GM18870 (cell line): ENCODE measurements around the gene SLC7A5.
A peak's percentile ranks its signal among the peaks of the same experiment; 100 is the strongest.
"Not testable (repeated sequence)": the region's sequence is repeated elsewhere in the genome, so short reads cannot be mapped to it uniquely, and the experiment has no call there.

Experiments
- ATAC-seq: cut with Tn5 transposase; IDR thresholded peaks from one replicate; pipeline ENCODE4 v1.9.1; 2021; ENCODE audit warnings: moderate library complexity; ENCODE audit not compliant: unreplicated experiment

The SLC7A5 gene

GRCh38 chr16:87824016-87824990 lies 45.0 kb downstream of the SLC7A5 start:
- ATAC-seq, result no peak

DNA sequence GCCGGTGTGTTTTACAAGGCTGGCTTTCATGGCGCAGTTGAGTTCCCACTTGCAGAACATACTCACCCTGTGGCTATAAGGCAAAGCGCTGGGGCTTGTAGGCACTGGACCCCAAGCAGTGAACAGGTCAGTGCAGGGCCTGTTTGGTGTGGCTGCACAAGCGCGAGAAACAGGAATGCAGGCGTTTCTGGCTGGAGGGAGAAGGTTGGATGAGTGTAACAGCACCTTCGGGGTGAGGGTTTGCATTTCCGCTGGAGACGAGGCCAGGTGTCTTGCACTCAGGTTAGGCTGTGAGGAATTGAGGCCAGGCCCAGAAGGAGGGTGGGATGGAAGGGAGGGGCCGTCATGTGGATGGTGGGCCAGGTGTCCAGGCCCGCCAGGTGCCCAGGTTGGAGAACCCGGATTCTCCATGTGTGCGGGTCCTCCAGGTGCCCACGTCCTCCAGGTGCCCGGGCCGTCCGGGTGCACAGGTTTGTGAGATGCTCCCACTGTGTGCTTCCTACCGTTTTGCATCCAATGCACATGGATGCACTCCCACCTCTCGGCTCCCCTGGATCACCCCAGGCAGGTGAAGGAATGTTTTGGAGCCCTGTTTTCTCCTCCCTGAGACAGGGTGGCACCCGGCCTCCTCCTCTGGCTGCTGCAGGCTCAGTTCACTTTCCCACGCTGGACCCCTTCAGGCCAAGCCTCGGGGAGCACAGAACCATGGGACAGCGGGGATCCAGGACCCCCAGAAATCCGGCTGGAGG lies 46.0 kb downstream of the SLC7A5 start:
- ATAC-seq, result no peak

- ATAC-seq, result no peak
Measured at GRCh38 chr16:87822108-87822970, 47.0 kb downstream of the SLC7A5 start.

DNA sequence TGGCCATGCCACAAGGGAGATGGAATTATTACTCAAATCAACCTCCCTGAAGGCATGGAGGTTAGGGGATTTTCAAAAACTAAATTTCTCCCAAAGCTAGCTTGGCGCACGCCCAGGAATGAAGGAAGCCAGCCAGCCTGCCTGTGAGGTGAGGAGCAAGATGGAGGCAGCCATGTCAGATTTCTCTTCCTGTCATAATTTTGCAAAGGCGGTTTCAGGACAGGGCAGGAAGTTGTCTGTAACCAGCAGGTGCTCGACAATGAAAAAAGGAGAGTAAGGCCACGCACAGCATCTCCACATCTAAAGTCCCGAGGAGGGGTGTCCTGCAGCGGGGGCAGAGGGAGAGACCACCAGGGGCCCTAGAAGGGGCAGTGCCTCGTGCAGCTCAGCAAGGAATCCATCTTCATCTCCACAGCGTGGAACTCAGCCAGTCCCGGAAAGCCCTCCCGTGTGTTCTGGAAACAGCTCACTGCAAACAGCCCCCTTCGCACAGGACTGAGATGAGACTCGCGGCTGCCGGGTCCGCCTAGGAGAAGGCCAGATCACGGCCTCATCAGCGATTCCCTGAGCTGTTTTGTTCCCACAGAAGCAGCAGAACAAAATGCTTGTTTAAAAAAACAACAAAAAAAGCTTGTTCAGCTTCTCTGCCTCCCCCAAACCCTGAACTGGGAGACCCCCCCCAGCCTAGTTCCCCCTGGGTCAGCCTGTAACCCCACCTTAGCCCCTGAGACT lies 47.8 kb downstream of the SLC7A5 start:
- no peak for ATAC-seq

DNA sequence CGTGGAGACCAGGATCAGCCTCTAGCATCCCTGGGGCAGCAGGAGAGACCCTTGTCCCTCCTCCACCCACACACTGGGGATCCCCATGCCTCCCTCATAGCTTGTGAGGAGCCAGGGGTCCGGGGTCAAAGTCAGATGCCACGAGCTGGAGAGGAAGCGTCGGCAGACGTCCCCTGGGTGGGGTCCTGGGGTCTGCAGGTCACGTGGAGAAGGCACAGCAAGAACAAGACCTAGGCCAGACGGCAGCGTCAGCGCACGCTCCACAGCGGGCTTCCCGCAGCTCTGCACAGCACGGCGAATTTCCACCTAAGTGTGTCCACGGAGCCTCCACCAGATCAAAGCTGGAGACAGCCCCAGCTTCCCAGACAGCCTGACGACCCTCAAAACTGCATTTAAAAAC lies 49.3 kb downstream of the SLC7A5 start:
- no peak for ATAC-seq

DNA sequence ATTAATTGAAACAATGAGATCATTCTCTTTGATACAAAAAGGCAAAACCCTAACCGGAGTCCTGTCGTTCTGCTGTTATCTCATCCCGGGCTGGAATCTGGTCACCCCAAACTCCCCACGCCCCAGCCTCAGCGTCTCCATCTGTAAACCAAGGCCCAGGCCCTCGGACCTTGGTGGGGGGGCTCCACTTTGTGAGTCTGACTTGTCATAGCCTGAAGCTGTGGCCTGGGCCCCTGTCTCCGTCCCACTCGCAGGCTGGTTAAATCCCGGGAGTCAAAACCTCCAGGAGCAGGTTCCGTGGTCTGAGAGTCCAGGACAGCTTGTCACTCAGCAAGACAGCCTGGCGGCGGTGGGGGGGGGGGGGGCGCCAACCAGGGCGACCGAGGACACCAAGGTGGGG lies 50.0 kb downstream of the SLC7A5 start:
- no peak for ATAC-seq

DNA sequence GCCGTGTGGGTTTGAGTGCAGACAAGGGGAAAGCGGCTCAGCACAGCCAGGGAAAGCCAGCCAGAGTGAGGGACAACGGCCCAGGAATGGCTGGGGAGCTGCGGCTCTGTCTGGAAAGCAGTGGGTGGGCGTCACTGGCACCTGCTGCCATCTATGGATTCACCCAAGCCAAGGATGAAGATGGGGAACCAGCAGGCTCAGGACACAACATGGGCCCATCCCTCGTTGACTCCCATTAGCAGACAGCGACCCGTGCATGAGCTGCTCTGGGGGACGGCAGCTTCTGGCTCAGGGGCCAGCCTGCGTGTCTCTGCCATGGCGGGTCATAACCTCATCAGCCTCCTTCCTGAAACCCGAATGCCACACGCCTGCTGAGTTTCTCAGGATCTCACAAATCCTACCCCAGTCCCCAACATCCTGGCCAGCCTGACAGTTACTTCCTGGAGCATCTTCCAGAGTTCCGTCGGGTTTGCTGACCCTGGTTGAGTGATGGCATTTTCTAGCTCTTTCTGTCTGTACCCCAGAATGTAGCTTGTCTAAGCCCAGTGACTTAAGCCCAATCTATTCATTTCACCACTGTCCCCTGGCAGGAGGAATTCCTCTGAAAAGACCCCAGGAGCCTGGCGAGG lies 50.7 kb downstream of the SLC7A5 start:
- ATAC-seq, result no peak

DNA sequence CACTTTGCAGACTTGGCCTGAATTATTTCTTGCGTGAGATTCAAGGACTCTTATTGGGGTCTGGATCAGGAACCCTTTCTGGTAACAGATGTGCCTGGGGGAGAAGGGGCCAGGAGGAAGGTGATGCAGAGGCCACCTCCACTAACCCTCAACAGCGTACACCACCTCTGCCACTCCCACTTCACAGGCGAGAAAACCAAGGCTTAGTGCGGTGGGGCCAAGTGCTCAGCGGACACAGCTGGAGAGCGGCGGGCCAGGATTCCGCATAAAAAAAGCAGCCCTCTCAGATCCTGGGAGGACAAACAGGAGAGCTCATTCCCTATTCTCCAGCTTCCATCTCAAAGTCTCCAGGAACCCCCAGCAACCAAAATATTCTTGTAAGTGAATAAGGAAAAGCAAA lies 51.4 kb downstream of the SLC7A5 start:
- ATAC-seq, result no peak

DNA sequence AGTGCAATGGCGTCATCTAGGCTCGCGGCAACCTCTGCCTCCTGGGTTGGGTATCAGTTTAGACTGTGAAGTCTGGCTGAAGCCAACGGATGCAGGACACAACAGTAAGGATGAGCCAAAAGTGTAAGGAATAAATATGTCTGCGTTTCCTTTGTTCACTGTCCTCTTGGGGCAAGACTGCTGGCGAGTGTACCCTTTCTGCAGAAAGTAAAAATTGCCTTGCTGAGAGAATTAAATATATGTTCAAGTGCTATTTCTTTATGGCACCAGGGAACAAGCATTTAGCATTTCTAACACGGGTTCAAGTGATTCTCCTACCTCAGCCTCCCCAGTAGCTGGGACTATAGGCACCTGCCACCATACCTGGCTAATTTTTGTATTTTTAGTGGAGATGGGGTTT lies 51.9 kb downstream of the SLC7A5 start:
- not testable (repeated sequence) for ATAC-seq

DNA sequence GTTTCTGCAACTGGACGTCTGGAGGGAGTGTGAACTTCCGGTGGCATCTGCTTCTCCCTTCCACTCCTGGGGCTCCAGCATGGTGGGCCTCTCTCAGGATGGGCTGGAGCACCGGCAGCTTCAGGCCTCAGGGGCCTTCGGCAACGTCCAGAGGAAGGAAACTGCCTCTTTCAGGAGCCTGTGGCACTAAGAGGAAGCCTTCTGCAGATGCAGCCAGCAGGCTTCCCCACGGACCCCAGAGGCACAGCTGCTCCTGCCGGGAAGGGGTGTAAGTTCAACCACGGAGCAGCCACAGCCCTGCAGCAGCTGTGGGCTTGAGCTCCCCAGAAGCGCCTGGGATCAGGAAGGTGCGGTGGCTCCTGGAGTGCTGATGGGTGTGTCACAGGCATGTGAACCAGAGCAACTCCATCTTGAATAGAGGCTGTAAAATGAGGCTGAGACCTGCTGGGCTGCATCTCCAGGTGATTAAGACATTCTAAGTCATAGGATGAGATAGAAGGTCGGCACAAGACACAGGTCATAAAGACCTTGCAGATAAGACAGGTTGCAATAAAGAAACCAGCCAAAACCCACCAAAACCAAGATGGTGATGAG lies 52.7 kb downstream of the SLC7A5 start:
- ATAC-seq, result no peak

DNA sequence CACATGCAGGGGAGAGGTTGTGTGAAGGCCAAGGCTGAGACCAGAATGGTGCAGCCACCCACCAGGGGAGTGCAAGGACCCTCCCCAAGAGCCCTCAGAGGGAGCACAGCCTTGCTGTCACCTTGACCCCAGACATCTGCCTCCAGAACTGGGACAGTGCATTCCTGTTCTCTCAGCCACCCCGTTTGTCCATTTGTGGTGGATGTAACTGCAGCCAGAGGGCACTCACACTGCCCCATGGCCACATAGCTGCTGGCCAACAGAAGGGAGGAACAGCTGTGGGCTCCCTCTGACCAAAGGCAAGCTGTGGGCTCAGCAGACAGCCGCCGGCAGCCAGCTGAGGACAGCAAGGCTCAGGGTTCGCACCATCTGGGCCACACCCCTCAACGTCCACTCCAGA lies 53.7 kb downstream of the SLC7A5 start:
- no peak for ATAC-seq

GRCh38 chr16:87812200-87812656 lies 57.1 kb downstream of the SLC7A5 start:
- ATAC-seq, result no peak

- ATAC-seq, result not testable (repeated sequence)
Measured at GRCh38 chr16:87811454-87811853, 57.9 kb downstream of the SLC7A5 start.

GRCh38 chr16:87809150-87809902 lies 60.0 kb downstream of the SLC7A5 start:
- peak; percentile 48 for ATAC-seq

DNA sequence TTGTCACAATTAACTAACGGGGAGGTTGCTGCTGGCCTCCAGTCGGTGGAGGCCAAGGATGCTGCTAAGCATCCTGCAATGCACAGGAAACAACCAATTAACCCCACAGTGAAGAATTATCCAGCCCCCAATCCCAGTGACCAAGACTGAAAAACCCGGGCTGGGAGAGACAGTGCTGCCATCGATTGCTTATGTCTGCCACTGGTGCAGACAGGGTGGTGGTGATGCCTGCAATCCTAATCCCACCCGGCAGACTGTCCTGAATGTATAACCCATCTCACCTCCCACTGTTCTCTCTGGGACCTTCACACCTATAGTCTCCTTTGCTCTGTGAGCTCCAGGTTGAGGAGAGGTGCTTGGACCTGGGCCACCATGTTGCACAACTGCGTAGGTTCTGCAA lies 61.2 kb downstream of the SLC7A5 start:
- ATAC-seq, result no peak

GRCh38 chr16:87806641-87807546 lies 62.4 kb downstream of the SLC7A5 start:
- no peak for ATAC-seq

GRCh38 chr16:87806261-87806640 lies 63.1 kb downstream of the SLC7A5 start:
- ATAC-seq, result no peak

DNA sequence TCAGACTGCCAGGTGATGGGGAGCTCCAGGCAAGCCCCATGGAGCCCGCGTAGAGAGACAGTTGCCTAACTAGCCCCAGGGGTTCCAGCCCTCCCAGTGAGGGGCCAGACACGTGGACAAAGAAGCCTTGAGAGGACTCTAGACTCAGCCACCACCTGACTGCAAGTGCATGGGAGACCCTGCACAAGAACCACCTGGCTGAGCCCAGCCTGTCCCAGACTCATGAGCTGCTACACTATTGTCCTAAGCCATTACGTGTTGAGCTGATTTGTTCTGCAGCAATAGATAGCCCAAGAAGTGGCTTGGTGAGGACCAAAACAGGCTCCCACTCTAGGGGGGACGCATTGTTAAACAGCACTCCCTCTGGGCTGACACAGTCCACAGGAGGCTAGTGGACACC lies 65.9 kb downstream of the SLC7A5 start:
- no peak for ATAC-seq
